OCI-LY7 (cell line): Measurements from ENCODE around the gene HLA-DQA2. TPM values are rescaled to one million over a fixed set of nuclear protein-coding genes. Genes with fewer than 3 reads are reported as not detected.

Source experiments
- BruUV-seq: library from RNA; stranded (reverse); fragments of 400-500 nt; replicated peaks from 2 replicates; lab custom pipeline; 2021; lab: Mats Ljungman, UMichigan
- CTCF ChIA-PET: fragments of 300-600 bp; sonication (Branson Sonifier 250); formaldehyde crosslinking; loops from one replicate; lab custom pipeline; 2022; ENCODE audit warnings: antibody characterized with exemption; ENCODE audit not compliant: unreplicated experiment; lab: Charles Lee
- POLR2A ChIA-PET: fragments of 300-600 bp; sonication (Branson Sonifier 250); formaldehyde crosslinking; loops from one replicate; lab custom pipeline; 2022; ENCODE audit warnings: antibody characterized with exemption; lab: Charles Lee
- DNase-seq: peaks from one replicate; pipeline ENCODE4 v3.0.0-alpha.2; 2015; ENCODE audit warnings: low spot score
- H2AFZ ChIP-seq: fragments of 200-600 bp; sonication (generic), shearing (Covaris generic); 2 replicates; pipeline ENCODE4 v1.6.1; 2014; ENCODE audit warnings: mild to moderate bottlenecking, antibody characterized with exemption, low read length, moderate library complexity
- H3K27ac ChIP-seq: fragments of 200-600 bp; sonication (generic); 2 replicates; pipeline ENCODE4 v1.5.1; 2014; ENCODE audit warnings: mixed run types, low read depth, mild to moderate bottlenecking, moderate library complexity, low read length, inconsistent platforms; ENCODE audit not compliant: poor library complexity, severe bottlenecking
- H3K36me3 ChIP-seq: fragments of 200-600 bp; sonication (generic); 2 replicates; pipeline ENCODE4 v1.6.1; 2014; ENCODE audit warnings: mild to moderate bottlenecking, antibody characterized with exemption, low read length, moderate library complexity, mixed read lengths; ENCODE audit not compliant: insufficient read depth
- H3K4me1 ChIP-seq: fragments of 200-600 bp; sonication (generic); 2 replicates; pipeline ENCODE4 v1.5.1; 2014; ENCODE audit warnings: mild to moderate bottlenecking, low read length; ENCODE audit not compliant: insufficient read depth, poor library complexity, severe bottlenecking
- H3K4me2 ChIP-seq: fragments of 200-600 bp; sonication (generic); 2 replicates; pipeline ENCODE4 v1.6.1; 2014; ENCODE audit warnings: mild to moderate bottlenecking, low read length
- H3K4me3 ChIP-seq: fragments of 200-600 bp; sonication (generic); 2 replicates; pipeline ENCODE4 v1.5.1; 2014; ENCODE audit warnings: mild to moderate bottlenecking, low read depth, low read length; ENCODE audit not compliant: poor library complexity, severe bottlenecking
- H3K79me2 ChIP-seq: fragments of 200-600 bp; sonication (generic); 2 replicates; pipeline ENCODE4 v1.6.1; 2016; ENCODE audit warnings: low read depth, mild to moderate bottlenecking, low read length, moderate library complexity, mixed read lengths; ENCODE audit not compliant: insufficient read depth
- H3K9me2 ChIP-seq: fragments of 200-600 bp; sonication (generic); 2 replicates; pipeline ENCODE4 v1.6.1; 2016; ENCODE audit warnings: mild to moderate bottlenecking, low read length, mixed read lengths; ENCODE audit not compliant: insufficient read depth
- H3K9me3 ChIP-seq: fragments of 200-600 bp; sonication (generic); 2 replicates; pipeline ENCODE4 v1.6.1; 2014; ENCODE audit warnings: mild to moderate bottlenecking, mixed run types, low read length, mixed read lengths
- H4K20me1 ChIP-seq: fragments of 200-600 bp; sonication (generic); 2 replicates; pipeline ENCODE4 v1.6.1; 2014; ENCODE audit warnings: mild to moderate bottlenecking, antibody characterized with exemption, low read length, moderate library complexity, mixed read lengths; ENCODE audit not compliant: insufficient read depth
- CTCF ChIP-seq: fragments of 200-600 bp; sonication (generic); conservative IDR thresholded peaks from 2 replicates; pipeline ENCODE4 v1.5.1; 2014; ENCODE audit warnings: mild to moderate bottlenecking, antibody characterized with exemption, low read length, moderate library complexity, mixed read lengths
- EZH2phosphoT487 ChIP-seq: fragments of 200-600 bp; sonication (generic); IDR thresholded peaks from 2 replicates; pipeline ENCODE4 v1.6.1; 2018; ENCODE audit warnings: low read depth, borderline replicate concordance, mild to moderate bottlenecking, mixed run types, antibody characterized with exemption, low read length, moderate library complexity, mixed read lengths
- intact Hi-C: fragments of 100-400 bp; cut with micrococcal nuclease; formaldehyde crosslinking; loops from one replicate; pipeline ENCODE4 v1.10.0; 2022; ENCODE audit not compliant: unreplicated experiment
- total RNA-seq, 2 experiments: library from RNA; depleted of rRNA in 1 of 2; stranded (reverse); fragments of >200 nt in 1 of 2; shearing (Covaris generic) in 1 of 2; gene quantifications; 2 replicates each; pipeline ENCODE4 v1.2.3, GENCODE V29; 2014 to 2022

HLA-DQA2 gene
- total RNA-seq, 2 experiments from 2014 or later: 3.6 TPM; not detected in 1

GRCh38 chr6:32785781-32786533 lies 44.8 kb downstream of the HLA-DQA2 start:
- no TSS peak for BruUV-seq
- H3K4me1 ChIP-seq: no peaks in the 10 kb centered on the region
- H3K9me3 ChIP-seq: no peaks in the 10 kb centered on the region
- no peak overlapping the region for H3K27ac ChIP-seq
- ChIA-PET POLR2A (interaction anchor here (0.6 to 1.0 kb wide), 5 partner anchors 10 to 656 kb away, joined by 3 to 4 read pairs (median 4); partner anchors contain the start of gene FKBPL), CTCF (interaction anchor here (0.6 to 1.1 kb wide), 2 partner anchors 15 to 373 kb away, joined by 3 to 4 read pairs; no protein-coding TSS in a partner anchor)
- peak; percentile 73 for DNase-seq
- TF ChIP-seq CTCF (peak; percentile 85), EZH2phosphoT487 (no peak)
- no peak overlapping the region for H3K4me3 ChIP-seq
- intact Hi-C loops: loop anchor here (1.0 to 2.0 kb wide), 3 partner anchors 86 to 371 kb away; no protein-coding TSS in a partner anchor
- no peaks in the 10 kb centered on the region for H4K20me1 ChIP-seq
- no peak overlapping the region; the same call in 1 of the 2 replicates for H2AFZ ChIP-seq
- H3K36me3 ChIP-seq: no peaks in the 10 kb centered on the region
- H3K9me2 ChIP-seq: no peaks in the 10 kb centered on the region
- H3K79me2 ChIP-seq: no peaks in the 10 kb centered on the region
- H3K4me2 ChIP-seq: no peak overlapping the region

- CTCF ChIA-PET: no interaction called here
- no peaks in the 10 kb centered on the region for H3K9me3 ChIP-seq
These were observed 49.1 kb downstream of the HLA-DQA2 start for GRCh38 chr6:32790306-32790705.

More at GRCh38 chr6:32790306-32790705, 49.1 kb downstream of the HLA-DQA2 start:
- H2AFZ ChIP-seq: no peak overlapping the region
- no peaks in the 10 kb centered on the region for H3K79me2 ChIP-seq
- BruUV-seq: no TSS peak
- POLR2A ChIA-PET: no interaction called here
- intact Hi-C loops: no loop called here
- TF ChIP-seq CTCF (no peak), EZH2phosphoT487 (no peak)
- H3K9me2 ChIP-seq: no peaks in the 10 kb centered on the region
- H3K4me1 ChIP-seq: peaks cover 10% of the 10 kb centered on the region
- H3K27ac ChIP-seq: no peak overlapping the region
- no peak overlapping the region for H3K4me2 ChIP-seq
- H3K36me3 ChIP-seq: no peaks in the 10 kb centered on the region
- H3K4me3 ChIP-seq: no peak overlapping the region
- H4K20me1 ChIP-seq: no peaks in the 10 kb centered on the region
- DNase-seq: no peak
